GM18907 (cell line): ENCODE results near the gene ZIM2.
"Not testable (repeated sequence)": the region's sequence is repeated elsewhere in the genome, so short reads cannot be mapped to it uniquely, and the experiment has no call there.

Source experiments
- ATAC-seq: cut with Tn5 transposase; IDR thresholded peaks from one replicate; pipeline ENCODE4 v1.9.1; 2021; ENCODE audit warnings: mild to moderate bottlenecking, moderate library complexity; ENCODE audit not compliant: unreplicated experiment

The ZIM2 gene

GRCh38 chr19:56840451-56841192 lies at the start of gene ZIM2, which contains the start of gene PEG3:
Gene ZIM2, minus strand, starts transcription at chr19:56840726. Its CDS starts 16,449 bp downstream, at chr19:56824277.
Gene PEG3, minus strand, starts transcription at chr19:56840726. Its CDS starts 16,071 bp downstream, at chr19:56824655.
- no peak for ATAC-seq

DNA sequence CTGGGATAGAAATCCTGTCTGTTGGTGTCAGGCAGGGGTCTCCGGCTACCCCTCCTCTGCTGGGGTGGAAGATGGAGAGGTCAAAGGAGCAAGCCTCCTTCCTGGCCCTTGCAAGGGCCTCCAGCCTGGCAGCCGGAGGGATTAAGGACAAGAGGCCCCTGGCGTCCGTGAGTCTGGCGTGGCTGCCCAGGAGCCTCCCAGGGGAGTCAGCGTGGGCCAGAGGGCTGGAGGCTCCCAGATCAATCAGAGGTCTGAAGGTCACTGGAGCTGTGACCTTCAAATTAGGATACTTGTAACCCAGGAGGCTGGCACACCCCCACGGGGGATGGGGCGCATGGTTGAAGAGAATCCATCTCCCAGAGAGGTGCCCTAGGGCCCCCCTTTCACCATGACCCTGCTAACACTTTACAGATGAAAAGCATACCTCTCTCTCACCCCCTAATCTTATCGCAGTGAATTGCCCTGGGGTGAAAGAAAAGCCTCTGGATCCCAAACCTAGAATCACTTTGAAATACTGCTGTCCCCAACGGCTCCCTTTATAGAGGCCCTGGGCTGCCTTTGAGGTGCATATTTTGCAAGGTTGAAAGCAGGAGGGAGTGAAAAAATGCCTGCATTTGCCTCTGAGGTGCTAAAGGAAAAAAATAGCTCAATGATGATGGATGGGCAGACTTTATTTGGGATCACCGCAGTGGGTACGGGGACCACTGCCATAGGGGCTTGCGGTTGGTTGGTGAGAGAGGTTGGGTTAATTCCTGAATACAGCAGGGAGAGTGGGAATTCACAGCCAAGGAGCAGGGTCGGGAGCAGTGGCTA lies 44.9 kb upstream of the ZIM2 start:
- ATAC-seq, result no peak

DNA sequence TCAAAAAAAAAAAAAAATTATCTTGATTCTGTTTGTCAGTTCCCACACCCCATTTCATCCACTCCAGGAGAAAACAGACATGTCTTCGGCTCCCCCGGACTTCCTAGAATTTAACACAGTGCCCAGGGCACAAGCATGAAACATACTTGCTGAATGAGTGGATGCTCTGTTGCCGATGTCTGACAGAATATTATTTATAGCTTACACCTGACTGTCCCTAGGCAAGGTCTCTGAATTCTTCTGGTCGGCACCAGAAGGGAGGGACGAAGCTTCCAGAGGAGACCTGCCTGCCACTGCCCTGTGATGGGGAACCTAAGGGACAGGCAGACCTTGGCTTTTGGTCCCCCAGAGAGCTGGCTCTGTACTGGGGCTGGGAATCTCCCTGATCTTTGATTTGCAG lies 43.9 kb upstream of the ZIM2 start:
- ATAC-seq, result no peak

- ATAC-seq, result no peak
These were observed 40.2 kb upstream of the ZIM2 start for GRCh38 chr19:56880592-56881190.

- no peak for ATAC-seq
These were observed 36.7 kb upstream of the ZIM2 start for GRCh38 chr19:56877069-56877715.

GRCh38 chr19:56875717-56876116 lies 35.2 kb upstream of the ZIM2 start:
- ATAC-seq, result no peak

DNA sequence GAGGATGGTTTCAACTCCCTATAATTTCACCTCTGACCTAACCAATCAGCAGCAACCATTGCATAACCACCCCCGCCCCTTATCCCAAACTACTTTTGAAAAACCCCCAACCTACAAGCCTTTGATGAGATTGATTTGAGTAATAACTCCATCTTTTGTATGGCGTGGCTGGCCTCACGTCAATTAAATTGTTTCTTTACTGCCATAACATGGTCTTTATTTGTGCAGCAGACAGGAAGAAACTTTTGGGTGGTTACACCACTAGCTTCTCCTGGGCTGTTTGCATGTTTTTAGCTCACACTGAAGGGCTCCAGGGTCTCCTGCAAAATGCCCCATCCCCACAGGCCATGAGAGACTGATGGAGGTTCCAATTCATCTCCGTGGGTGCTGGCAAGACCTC lies 34.0 kb upstream of the ZIM2 start:
- no peak for ATAC-seq

DNA sequence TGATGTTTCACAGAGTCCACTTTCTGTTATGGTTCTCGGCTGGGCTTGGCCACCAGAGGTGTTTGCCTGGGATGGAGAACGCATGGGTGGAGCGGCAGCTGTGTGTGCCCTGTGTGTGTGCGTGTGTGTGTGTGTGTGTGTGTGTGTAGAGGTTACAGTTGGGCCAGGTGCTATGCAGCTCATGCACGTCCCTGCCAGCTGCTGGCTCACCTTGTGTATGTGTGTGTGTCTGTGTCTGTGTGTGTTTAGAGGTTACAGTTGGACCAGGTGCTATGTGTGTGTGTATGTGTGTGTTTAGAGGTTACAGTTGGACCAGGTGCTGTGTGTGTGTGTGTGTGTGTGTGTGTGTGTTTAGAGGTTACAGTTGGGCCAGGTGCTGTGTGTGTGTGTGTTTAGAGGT lies 33.0 kb upstream of the ZIM2 start:
- no peak for ATAC-seq

DNA sequence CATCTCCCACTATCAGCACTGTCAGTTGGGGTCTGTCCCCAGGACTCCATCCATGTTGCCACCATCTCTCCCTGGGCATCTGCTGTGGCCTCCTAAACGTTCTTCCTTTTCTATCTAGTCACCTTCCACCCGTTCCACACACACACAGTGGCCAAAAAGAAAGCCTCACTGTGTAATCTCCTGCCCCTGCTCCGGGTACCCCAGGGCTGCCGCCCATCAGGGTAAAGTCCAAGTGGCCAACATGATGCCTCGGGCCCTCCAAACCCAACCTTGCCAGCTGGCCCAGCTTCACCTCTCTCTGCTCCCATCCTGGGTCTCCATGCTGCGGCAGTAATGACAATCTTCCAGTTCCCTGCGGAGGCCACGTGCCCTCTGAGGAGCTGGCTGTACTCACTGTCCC lies 29.4 kb upstream of the ZIM2 start:
- no peak for ATAC-seq

DNA sequence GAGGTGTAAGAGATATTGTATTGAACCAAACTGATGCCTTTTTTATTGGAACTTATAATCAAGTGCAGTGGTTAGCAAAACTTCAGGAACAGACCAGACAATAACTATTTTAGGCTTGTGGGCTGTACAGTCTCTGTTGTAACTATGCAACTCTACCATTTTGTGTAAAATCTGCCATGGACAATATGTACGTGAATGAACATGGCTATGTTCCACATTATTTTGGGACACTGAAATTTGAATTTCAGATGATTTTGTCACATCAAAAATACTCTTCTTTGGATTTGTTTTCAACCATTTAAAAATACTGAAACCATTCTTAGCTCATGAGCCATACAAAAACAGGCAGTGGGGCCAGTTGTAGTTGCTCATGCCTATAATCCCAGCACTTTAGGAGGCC lies 27.9 kb upstream of the ZIM2 start:
- no peak for ATAC-seq

GRCh38 chr19:56866538-56866937 lies 26.0 kb upstream of the ZIM2 start:
- no peak for ATAC-seq

DNA sequence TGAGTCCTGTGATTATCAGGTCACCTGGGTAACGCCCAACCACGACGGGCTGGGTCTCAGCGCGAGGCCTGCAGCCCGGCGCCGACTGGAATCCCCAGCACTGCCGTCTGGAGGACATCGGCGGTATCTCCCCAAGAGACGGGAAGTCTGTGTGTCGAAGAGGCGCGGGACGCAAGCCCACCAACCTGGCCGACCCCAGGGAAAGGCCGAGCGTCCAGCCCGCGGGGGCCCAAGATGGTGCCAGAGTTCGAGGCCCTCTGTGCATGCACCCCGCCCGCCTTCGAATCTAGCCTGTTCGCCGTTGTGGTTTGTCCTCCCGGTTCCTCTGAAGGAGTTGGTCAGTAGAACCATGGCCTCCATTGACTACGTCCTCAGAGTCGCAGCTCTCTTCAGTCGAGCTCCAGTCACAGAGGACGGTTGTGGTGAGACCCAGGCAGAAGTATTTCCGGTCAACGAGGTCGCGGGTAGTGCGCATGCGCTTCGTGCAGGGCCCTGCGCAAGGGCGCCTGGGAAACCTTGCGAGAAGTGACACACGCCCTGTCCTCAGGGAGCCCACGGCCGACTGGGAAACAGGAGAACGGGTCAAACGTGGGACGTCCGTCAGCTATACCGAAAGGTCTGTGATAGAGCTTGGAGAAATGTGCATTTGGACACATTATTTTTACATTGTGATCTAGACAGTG lies 24.1 kb upstream of the ZIM2 start:
- no peak for ATAC-seq

GRCh38 chr19:56862741-56863140 lies 22.2 kb upstream of the ZIM2 start:
- no peak for ATAC-seq

GRCh38 chr19:56860409-56860808 lies 19.9 kb upstream of the ZIM2 start:
- ATAC-seq, result not testable (repeated sequence)

- ATAC-seq, result no peak
These were observed 17.5 kb upstream of the ZIM2 start for GRCh38 chr19:56858026-56858425.

DNA sequence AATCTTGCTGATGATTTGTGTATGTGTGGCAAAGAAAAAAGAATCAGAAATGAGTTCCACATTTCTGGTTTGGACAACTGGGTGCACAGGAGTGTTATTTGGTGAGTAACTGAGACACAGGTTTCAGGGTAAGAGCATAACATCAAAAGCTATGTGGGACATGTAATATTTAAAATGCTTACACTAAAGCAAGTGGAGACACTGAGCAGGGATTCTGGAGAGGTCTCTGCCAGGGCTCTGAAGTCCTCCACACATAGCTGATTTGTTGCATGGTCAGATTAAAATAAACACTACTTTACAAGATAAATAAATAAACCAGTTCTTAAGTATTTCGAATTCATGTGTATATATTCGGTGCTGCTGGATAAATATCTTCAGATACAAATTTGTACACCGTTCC lies 16.3 kb upstream of the ZIM2 start:
- ATAC-seq, result no peak

DNA sequence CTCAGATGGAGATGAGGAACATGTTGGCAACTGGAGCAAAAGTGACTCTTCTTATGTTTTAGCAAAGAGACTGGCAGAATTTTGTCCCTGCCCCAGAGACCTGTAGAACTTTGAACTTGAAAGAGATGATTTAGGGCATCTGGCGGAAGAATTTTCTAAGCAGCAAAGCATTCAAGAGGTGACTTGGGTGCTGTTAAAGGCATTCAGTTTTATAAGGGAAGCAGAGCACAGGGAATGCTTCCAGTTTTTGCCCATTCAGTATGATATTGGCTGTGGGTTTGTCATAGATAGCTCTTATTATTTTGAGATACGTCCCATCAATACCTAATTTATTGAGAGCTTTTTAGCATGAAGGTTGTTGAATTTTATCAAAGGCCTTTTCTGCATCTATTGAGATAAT lies 11.8 kb upstream of the ZIM2 start:
- not testable (repeated sequence) for ATAC-seq

- no peak for ATAC-seq
These were observed 7.6 kb upstream of the ZIM2 start for GRCh38 chr19:56848166-56848565.

- no peak for ATAC-seq
These were observed 1.9 kb upstream of the ZIM2 start for GRCh38 chr19:56842412-56842811.

GRCh38 chr19:56841193-56841543 lies 642 bp upstream of the ZIM2 start:
- no peak for ATAC-seq
